SK-N-SH treated with all-trans-retinoic acid at 6 μM for 48 hours (cell line): ENCODE results near the gene RPL36AL.

ENCODE experiments used
- ATAC-seq: fragments of 200-7000 bp; cut with Tn5 transposase; 3 replicates; pipeline ENCODE4 v1.9.1; 2020; ENCODE audit warnings: mild to moderate bottlenecking, moderate library complexity
- ARNTL ChIP-seq: fragments of 450-650 bp; formaldehyde crosslinking; IDR thresholded peaks from 2 replicates; pipeline ENCODE4 v1.5.0; 2020; ENCODE audit warnings: low read depth, mild to moderate bottlenecking, moderate library complexity, borderline replicate concordance
- CREB5 ChIP-seq: fragments of 250-450 bp; sonication (Bioruptor Pico); IDR thresholded peaks from 2 replicates; pipeline ENCODE4 v1.5.1; 2020; ENCODE audit warnings: low read depth, mild to moderate bottlenecking, moderate library complexity
- CSDC2 ChIP-seq: fragments of 250-450 bp; sonication (Bioruptor Pico); IDR thresholded peaks from 2 replicates; pipeline ENCODE4 v1.5.0; 2020; ENCODE audit warnings: mild to moderate bottlenecking, moderate library complexity
- CSRNP3 ChIP-seq: fragments of 250-450 bp; sonication (Bioruptor Pico); IDR thresholded peaks from 2 replicates; pipeline ENCODE4 v1.5.1; 2021; ENCODE audit warnings: mild to moderate bottlenecking, moderate library complexity
- ESRRG ChIP-seq: fragments of 250-450 bp; sonication (Bioruptor Pico); IDR thresholded peaks from 2 replicates; pipeline ENCODE4 v1.6.1; 2021; ENCODE audit warnings: mild to moderate bottlenecking
- GLIS3 ChIP-seq: fragments of 250-450 bp; sonication (Bioruptor Pico); IDR thresholded peaks from 2 replicates; pipeline ENCODE4 v1.5.0; 2020; ENCODE audit warnings: mild to moderate bottlenecking, moderate library complexity
- PATZ1 ChIP-seq: fragments of 250-450 bp; sonication (Bioruptor Pico); IDR thresholded peaks from 2 replicates; pipeline ENCODE4 v1.8.0; 2020; ENCODE audit warnings: mild to moderate bottlenecking, moderate library complexity, borderline replicate concordance
- POU6F1 ChIP-seq: fragments of 250-450 bp; sonication (Bioruptor Pico); IDR thresholded peaks from 2 replicates; pipeline ENCODE4 v1.8.0; 2021; ENCODE audit warnings: low read depth, mild to moderate bottlenecking, moderate library complexity, borderline replicate concordance
- RARB ChIP-seq: fragments of 250-450 bp; sonication (Bioruptor Pico); IDR thresholded peaks from 2 replicates; pipeline ENCODE4 v1.8.0; 2021; ENCODE audit warnings: mild to moderate bottlenecking, moderate library complexity
- TCF4 ChIP-seq: fragments of 250-450 bp; sonication (Bioruptor Pico); IDR thresholded peaks from 2 replicates; pipeline ENCODE4 v1.8.0; 2021; ENCODE audit warnings: mild to moderate bottlenecking, moderate library complexity, borderline replicate concordance
- TOX ChIP-seq: fragments of 250-450 bp; sonication (Bioruptor Pico); IDR thresholded peaks from 2 replicates; pipeline ENCODE4 v1.8.0; 2021; ENCODE audit warnings: mild to moderate bottlenecking, moderate library complexity, borderline replicate concordance
- TSHZ2 ChIP-seq: fragments of 250-450 bp; sonication (Bioruptor Pico); IDR thresholded peaks from 2 replicates; pipeline ENCODE4 v1.5.0; 2020; ENCODE audit warnings: mild to moderate bottlenecking, moderate library complexity
- ZC3H10 ChIP-seq: fragments of 250-450 bp; sonication (Bioruptor Pico); IDR thresholded peaks from 2 replicates; pipeline ENCODE4 v1.5.1; 2021; ENCODE audit warnings: mild to moderate bottlenecking, moderate library complexity
- ZFP30 ChIP-seq: fragments of 450-650 bp; formaldehyde crosslinking; IDR thresholded peaks from 2 replicates; pipeline ENCODE4 v1.5.0; 2022; ENCODE audit warnings: mild to moderate bottlenecking, moderate library complexity
- ZNF565 ChIP-seq: fragments of 450-650 bp; formaldehyde crosslinking; conservative IDR thresholded peaks from 2 replicates; pipeline ENCODE4 v1.5.0; 2020; ENCODE audit warnings: low read depth, mild to moderate bottlenecking, moderate library complexity
- ZNF70 ChIP-seq: fragments of 450-650 bp; formaldehyde crosslinking; IDR thresholded peaks from 2 replicates; pipeline ENCODE4 v1.5.0; 2020; ENCODE audit warnings: mild to moderate bottlenecking, moderate library complexity
- ZNF8 ChIP-seq: fragments of 450-650 bp; formaldehyde crosslinking; IDR thresholded peaks from 2 replicates; pipeline ENCODE4 v1.5.0; 2020; ENCODE audit warnings: mild to moderate bottlenecking, moderate library complexity

RPL36AL gene

GRCh38 chr14:49583629-49584028 is 36.8 kb downstream of the RPL36AL start:
- TF ChIP-seq CSDC2 (CRISPR knock-in tag) (no peak), RARB (CRISPR knock-in tag) (no peak)
- ATAC-seq, result no peak

- no peak; the same call in 1 of the 2 replicates for TF ChIP-seq PATZ1
- TF ChIP-seq GLIS3, result peak; percentile 78; the same call in 1 of the 2 replicates
- peak; percentile 57; the same call in 1 of the 2 replicates for TF ChIP-seq ESRRG (CRISPR knock-in tag)
- TF ChIP-seq ZNF8 (CRISPR knock-in tag), result no peak
- TF ChIP-seq CREB5 (CRISPR knock-in tag), result 0 out of 2 replicates have a peak, but pooled peaks have one; percentile 4
- TF ChIP-seq ZFP30 (CRISPR knock-in tag), result no peak
- TF ChIP-seq CSRNP3 (CRISPR knock-in tag), result no peak
- no peak for TF ChIP-seq ZC3H10 (CRISPR knock-in tag)
- no peak for TF ChIP-seq ZNF565 (CRISPR knock-in tag)
- no peak for ATAC-seq
Measured at GRCh38 chr14:49582113-49582977, 38.1 kb downstream of the RPL36AL start.

- no peak for ATAC-seq
Measured at GRCh38 chr14:49581209-49582112, 39.0 kb downstream of the RPL36AL start.

More at GRCh38 chr14:49581209-49582112, 39.0 kb downstream of the RPL36AL start:
- no peak for TF ChIP-seq POU6F1 (CRISPR knock-in tag)
- no peak for TF ChIP-seq CSRNP3 (CRISPR knock-in tag)
- TF ChIP-seq ZC3H10 (CRISPR knock-in tag), result no peak
- TF ChIP-seq ARNTL (CRISPR knock-in tag), result no peak
- no peak for TF ChIP-seq TOX (CRISPR knock-in tag)
- TF ChIP-seq ZNF70 (CRISPR knock-in tag), result no peak
- TF ChIP-seq TSHZ2 (CRISPR knock-in tag), result no peak
- no peak for TF ChIP-seq TCF4 (CRISPR knock-in tag)
